Ishikawa (cell line): ENCODE results near the gene ATG9B.
A peak's percentile ranks its signal among the peaks of the same experiment; 100 is the strongest.

ENCODE experiments used
- CEBPB ChIP-seq: IDR thresholded peaks from 2 replicates; pipeline ENCODE4 v1.6.1; 2012
- CREB1 ChIP-seq: IDR thresholded peaks from 2 replicates; pipeline ENCODE4 v1.6.1; 2012; ENCODE audit warnings: low read depth
- EGR1 ChIP-seq: IDR thresholded peaks from 2 replicates; pipeline ENCODE4 v1.6.1; 2012
- EP300 ChIP-seq: IDR thresholded peaks from 2 replicates; pipeline ENCODE4 v1.6.1; 2012; ENCODE audit warnings: borderline replicate concordance
- FOXM1 ChIP-seq: IDR thresholded peaks from 2 replicates; pipeline ENCODE4 v1.6.1; 2012; ENCODE audit warnings: low read depth, borderline replicate concordance
- NFIC ChIP-seq: IDR thresholded peaks from 2 replicates; pipeline ENCODE4 v1.6.1; 2012
- RAD21 ChIP-seq: IDR thresholded peaks from 2 replicates; pipeline ENCODE4 v1.6.1; 2012; ENCODE audit warnings: low read depth
- REST ChIP-seq: IDR thresholded peaks from 2 replicates; pipeline ENCODE4 v1.6.1; 2012; ENCODE audit warnings: low read depth, mild to moderate bottlenecking
- TAF1 ChIP-seq: IDR thresholded peaks from 2 replicates; pipeline ENCODE4 v1.6.1; 2012; ENCODE audit warnings: low read depth, mild to moderate bottlenecking
- TCF12 ChIP-seq: IDR thresholded peaks from 2 replicates; pipeline ENCODE4 v1.6.1; 2012; ENCODE audit warnings: low read depth
- YY1 ChIP-seq: IDR thresholded peaks from 2 replicates; pipeline ENCODE4 v1.6.1; 2012; ENCODE audit warnings: low read depth
- ZBTB7A ChIP-seq: IDR thresholded peaks from 2 replicates; pipeline ENCODE4 v1.6.1; 2012; ENCODE audit warnings: low read depth
- TF ChIP-seq, protein P1 (sequence below): IDR thresholded peaks from 2 replicates; pipeline ENCODE4 v1.6.1; 2012
- TF ChIP-seq, protein P2 (sequence below): IDR thresholded peaks from 2 replicates; pipeline ENCODE4 v1.6.1; 2012

Gene ATG9B

DNA sequence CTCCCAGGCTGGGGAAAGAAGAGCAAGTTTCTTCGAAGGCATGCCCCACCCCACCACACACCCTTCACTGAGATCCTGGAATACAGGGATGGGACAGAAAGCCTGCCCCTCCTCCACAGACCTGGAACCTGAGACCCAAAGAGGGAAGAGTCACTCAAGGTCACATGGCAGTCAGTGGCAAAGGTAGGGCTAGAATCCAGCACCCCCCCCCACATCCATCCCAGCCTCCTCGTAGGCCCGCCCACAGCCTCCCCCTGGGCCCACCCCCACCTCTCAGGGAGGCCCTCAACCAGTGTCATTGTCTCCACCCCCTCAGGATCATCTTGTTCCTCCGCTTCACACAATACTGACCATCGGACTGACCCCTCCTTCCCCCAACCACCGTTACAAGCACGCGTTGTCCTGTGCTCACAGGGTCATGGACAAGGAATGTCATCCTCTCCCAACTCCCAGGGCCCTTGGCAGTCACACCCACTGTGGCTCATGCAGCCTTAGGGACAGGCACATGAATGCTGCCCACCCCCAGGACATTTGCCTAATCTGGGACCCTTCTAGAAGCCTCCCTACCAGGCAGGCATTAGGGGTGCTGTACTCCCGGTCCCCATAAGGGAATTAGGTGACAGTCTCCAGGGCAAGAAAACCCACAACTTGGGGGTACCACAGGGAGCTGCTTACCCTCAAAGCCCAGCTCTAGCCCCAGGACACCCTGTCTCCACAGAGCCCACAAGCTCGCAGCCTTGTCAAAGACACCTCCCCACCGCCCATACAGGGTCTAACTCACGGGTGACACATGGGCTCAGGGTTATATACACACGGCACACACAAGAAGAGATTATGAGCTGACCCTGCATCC is 47.5 kb downstream of the ATG9B start:
- TF ChIP-seq, protein P1, sequence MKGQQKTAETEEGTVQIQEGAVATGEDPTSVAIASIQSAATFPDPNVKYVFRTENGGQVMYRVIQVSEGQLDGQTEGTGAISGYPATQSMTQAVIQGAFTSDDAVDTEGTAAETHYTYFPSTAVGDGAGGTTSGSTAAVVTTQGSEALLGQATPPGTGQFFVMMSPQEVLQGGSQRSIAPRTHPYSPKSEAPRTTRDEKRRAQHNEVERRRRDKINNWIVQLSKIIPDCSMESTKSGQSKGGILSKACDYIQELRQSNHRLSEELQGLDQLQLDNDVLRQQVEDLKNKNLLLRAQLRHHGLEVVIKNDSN = no peak
- TF ChIP-seq CEBPB = no peak
- no peak for TF ChIP-seq EGR1
- no peak for TF ChIP-seq EP300
- TF ChIP-seq TAF1 = no peak
- no peak for TF ChIP-seq YY1
- TF ChIP-seq FOXM1 = no peak
- TF ChIP-seq REST = no peak
- TF ChIP-seq, protein P2, sequence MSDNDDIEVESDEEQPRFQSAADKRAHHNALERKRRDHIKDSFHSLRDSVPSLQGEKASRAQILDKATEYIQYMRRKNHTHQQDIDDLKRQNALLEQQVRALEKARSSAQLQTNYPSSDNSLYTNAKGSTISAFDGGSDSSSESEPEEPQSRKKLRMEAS = no peak
- TF ChIP-seq TCF12 = no peak
- TF ChIP-seq NFIC = no peak
- no peak for TF ChIP-seq CREB1
- TF ChIP-seq ZBTB7A = no peak
- no peak for TF ChIP-seq RAD21

DNA sequence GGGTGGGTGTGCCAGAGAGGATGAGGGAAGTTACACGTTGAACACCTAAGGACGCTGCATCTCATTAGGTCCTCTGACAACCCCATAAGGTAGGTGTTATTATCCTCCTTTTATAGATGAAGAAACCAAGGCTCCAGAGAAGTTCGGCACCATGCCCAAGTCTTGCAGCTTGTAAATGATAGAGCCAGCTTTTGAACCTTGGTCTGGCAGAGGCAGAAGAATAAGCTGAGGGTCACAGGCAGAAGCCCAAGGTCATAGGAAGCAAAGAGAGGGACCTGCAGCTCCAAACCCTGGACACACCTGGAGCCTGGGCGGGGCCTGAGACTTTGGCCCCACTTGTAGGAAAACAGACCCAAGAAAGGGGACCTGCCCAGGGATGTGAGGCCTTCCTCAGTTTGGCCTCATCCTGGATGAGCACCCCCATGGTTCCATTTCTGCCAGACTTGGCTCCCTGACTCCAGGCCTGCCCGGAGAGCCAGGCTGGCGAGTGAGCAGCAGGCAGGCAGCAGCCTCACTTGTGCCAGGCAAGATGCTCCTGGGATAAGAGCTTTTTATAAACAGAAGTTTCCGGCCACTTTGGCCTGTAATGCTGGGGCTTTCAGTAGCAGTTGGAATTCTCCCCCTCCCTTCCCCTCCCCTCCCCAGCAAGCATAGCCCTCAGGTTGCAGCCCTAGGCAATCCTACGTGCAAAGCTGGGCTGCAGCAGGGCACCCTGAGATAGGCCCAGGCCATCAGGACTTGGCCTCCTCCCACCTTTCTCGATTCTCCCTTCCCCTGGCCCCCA is 48.6 kb downstream of the ATG9B start:
- TF ChIP-seq RAD21 = no peak
- no peak for TF ChIP-seq REST
- no peak for TF ChIP-seq EGR1
- no peak for TF ChIP-seq ZBTB7A
- TF ChIP-seq, protein P2 = no peak
- no peak for TF ChIP-seq FOXM1
- no peak for TF ChIP-seq CREB1
- TF ChIP-seq TCF12 = no peak
- TF ChIP-seq EP300 = no peak
- TF ChIP-seq TAF1 = no peak
- TF ChIP-seq, protein P1 = no peak
- no peak for TF ChIP-seq NFIC

DNA sequence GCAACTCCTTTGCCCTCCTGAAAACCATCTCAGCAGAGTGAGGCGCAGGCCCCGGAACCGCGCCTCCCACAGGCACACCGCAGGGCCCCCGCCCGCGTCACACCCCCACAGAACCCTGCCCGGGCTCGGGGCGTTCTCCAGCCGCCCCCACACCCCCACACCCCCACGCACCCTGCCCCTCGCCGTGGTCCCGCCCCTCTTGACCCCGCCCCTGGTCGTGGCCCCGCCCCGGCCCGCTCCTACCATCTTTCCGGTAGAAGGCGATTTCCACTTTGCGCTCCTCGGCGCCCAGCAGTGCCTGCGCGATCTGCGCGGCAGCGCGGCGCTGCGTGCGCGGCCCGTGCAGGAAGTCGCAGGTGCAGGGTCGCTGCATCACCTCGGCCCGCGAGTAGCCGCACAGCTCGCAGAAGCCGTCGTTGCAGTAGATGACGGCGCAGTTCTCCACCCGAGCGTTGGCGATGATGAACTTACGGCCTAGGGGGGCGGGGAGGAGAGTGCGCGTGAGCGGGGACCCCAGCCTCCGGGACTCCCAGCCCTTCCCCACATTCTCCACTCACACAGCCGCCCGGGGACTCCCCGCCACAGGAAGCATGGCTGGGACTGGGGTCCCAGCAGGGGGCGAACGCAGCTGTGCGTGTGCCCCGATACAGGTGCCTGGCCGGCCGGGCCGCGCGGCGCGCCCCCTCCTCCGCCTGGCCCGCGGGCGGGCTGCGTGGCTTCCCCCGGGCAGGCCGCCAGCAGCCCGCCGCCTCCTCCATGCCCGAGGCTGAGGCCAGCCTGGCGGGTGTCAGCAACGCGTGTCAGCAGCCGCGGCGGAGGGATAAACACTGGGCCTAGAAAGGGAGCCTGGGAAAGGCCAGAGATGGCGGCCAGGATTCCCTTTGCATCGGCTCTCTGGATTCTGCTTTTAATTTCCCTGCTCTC is 49.6 kb downstream of the ATG9B start:
- TF ChIP-seq, protein P2 = peak; percentile 22; the same call in 1 of the 2 replicates
- TF ChIP-seq EGR1 = peak; percentile 75
- TF ChIP-seq, protein P1 = no peak
